MCF 10A (cell line): ENCODE data around the gene METTL16. TPM values are rescaled to one million over a fixed set of nuclear protein-coding genes. Genes with fewer than 3 reads are reported as not detected.

ENCODE experiments used
- BruUV-seq: library from RNA; stranded (reverse); fragments of 400-500 nt; replicated peaks from 2 replicates; lab custom pipeline; 2021; lab: Mats Ljungman, UMichigan
- CTCF ChIA-PET: fragments of 300-600 bp; sonication (Branson Sonifier 250); formaldehyde crosslinking; extraction: SDS; loops from one replicate; lab custom pipeline; 2021; ENCODE audit warnings: antibody characterized with exemption, inconsistent platforms; lab: Yijun Ruan, JAX
- POLR2A ChIA-PET: fragments of 300-600, 350-650 bp; sonication (Branson Sonifier 250); formaldehyde crosslinking; extraction: SDS; loops from one replicate; lab custom pipeline; 2020; ENCODE audit warnings: antibody characterized with exemption, inconsistent platforms; lab: Yijun Ruan, JAX
- DNase-seq: peaks from one replicate; pipeline ENCODE4 v3.0.0-alpha.2; 2018; ENCODE audit not compliant: unreplicated experiment
- H3K27ac Mint-ChIP-seq: one replicate; pipeline ENCODE4 v1.8.0; 2022; ENCODE audit warnings: mild to moderate bottlenecking, low read depth, mixed read lengths; ENCODE audit not compliant: unreplicated experiment
- H3K27me3 Mint-ChIP-seq: one replicate; pipeline ENCODE4 v1.8.0; 2022; ENCODE audit warnings: mixed read lengths; ENCODE audit not compliant: insufficient read depth, unreplicated experiment
- H3K36me3 Mint-ChIP-seq: one replicate; pipeline ENCODE4 v1.8.0; 2022; ENCODE audit warnings: mild to moderate bottlenecking, moderate library complexity, mixed read lengths; ENCODE audit not compliant: insufficient read depth, unreplicated experiment
- H3K4me1 Mint-ChIP-seq: one replicate; pipeline ENCODE4 v1.8.0; 2022; ENCODE audit warnings: mixed read lengths; ENCODE audit not compliant: insufficient read depth, unreplicated experiment
- H3K4me3 Mint-ChIP-seq: one replicate; pipeline ENCODE4 v1.8.0; 2022; ENCODE audit warnings: mild to moderate bottlenecking, moderate library complexity, mixed read lengths; ENCODE audit not compliant: unreplicated experiment
- H3K9me3 Mint-ChIP-seq: one replicate; pipeline ENCODE4 v1.8.0; 2022; ENCODE audit warnings: mixed read lengths; ENCODE audit not compliant: unreplicated experiment
- CTCF ChIP-seq: fragments of 200-600 bp; IDR thresholded peaks from one replicate; pipeline ENCODE4 v1.8.0; 2022; ENCODE audit warnings: antibody characterized with exemption, mild to moderate bottlenecking; ENCODE audit not compliant: unreplicated experiment
- intact Hi-C: fragments of 100-400 bp; cut with micrococcal nuclease; formaldehyde crosslinking; loops from 2 replicates; pipeline ENCODE4 v1.14.1; 2022
- total RNA-seq: library from RNA; stranded (reverse); gene quantifications from 2 replicates; pipeline ENCODE4 v1.2.3, GENCODE V29; 2022

The METTL16 gene
- total RNA-seq, 1 experiment from 2014 or later, result 41.4 TPM

DNA sequence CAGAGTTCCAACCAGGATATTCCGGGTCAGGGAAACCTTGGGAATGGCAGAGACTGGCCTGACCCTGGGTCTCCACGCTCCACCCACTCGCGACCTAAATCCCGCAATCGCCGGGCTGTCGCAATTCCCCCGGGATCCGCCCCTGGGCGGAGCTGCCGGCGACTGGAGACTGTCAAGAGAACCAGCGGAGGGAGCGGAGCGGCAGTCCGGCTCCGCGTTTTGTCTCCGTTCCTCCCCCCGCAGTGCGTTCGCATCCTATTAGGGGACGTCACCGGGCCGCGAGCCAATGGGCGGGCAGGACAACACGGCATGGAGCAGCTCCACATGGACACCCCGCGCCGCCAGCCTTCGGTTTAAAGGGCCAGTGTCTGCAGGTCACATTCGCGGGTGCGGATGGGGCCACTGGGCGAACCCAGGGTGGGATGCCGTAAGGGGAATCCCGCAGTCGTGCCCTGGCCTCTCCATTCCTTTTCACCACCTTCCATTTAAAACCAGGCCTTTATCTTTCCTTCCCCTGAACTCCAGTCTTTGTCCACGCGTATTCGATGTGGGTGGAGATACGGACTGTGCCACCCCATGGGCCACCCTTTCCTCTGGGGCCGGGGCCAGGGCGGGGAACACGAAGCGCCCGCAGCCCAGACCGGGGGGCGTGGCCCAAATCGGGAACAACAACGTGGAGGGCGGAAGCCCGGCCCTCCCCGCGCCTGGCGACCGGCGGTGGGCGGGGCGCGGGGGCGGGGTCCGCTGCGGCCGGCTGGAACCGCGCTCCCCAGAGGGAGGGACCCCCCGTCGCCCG is 110.1 kb downstream of the METTL16 start:
- peak overlapping the region; percentile 99 for H3K27ac Mint-ChIP-seq
- H3K4me1 Mint-ChIP-seq, result peaks cover 49% of the 10 kb centered on the region
- ChIA-PET CTCF (interaction anchor here (0.6 to 4.6 kb wide), 4 partner anchors 14 to 174 kb away, joined by 3 to 27 read pairs (median 12); no protein-coding TSS in a partner anchor), POLR2A (interaction anchor here (0.6 to 2.4 kb wide), 22 partner anchors 9 to 1756 kb away, joined by 3 to 19 read pairs (median 4); partner anchors contain the start of genes METTL16, PAFAH1B1 and TSR1)
- H3K27me3 Mint-ChIP-seq, result no peaks in the 10 kb centered on the region
- no TSS peak for BruUV-seq
- DNase-seq, result peak; percentile 99
- no peak for TF ChIP-seq CTCF
- no peaks in the 10 kb centered on the region for H3K9me3 Mint-ChIP-seq
- peak overlapping the region; percentile 87 for H3K4me3 Mint-ChIP-seq
- H3K36me3 Mint-ChIP-seq, result peaks cover 6% of the 10 kb centered on the region
- intact Hi-C loops, result loop anchor here (1.0 to 2.0 kb wide), 2 partner anchors 8 to 15 kb away; no protein-coding TSS in a partner anchor

DNA sequence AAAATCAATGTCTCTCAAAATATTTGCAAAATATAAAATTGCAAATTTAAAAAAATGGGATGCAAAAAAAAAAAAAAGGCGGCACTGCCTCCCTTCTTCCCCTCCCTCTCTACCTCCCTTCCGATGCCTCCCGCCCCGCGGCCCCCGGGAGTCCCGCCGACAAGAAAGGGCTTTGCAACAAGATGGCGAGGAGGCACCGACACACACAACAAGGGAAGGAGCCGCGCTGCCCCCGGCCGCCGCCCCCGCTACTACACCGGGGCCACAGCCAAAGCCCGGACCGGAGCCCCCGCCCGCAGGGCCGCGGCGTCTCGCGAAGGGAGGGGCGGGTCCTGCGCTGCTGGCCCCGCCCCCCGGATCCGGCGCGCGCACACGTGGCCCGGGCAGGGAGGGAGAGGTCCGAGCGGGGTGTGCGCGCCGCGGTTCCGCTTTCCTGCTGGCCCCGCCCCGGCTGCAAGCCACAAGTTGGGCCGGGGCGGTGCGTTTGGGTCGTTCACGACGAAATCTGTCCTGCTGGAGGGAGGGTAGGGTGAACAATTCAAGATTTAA is 110.7 kb downstream of the METTL16 start, which contains the start of gene MNT:
Gene MNT (minus strand): TSS at position 184 of the 549 bp plus-strand sequence. CDS start 348 bp downstream, outside the sequence.
- POLR2A ChIA-PET, result interaction anchor here (0.7 to 2.7 kb wide), 22 partner anchors 8 to 1757 kb away, joined by 3 to 26 read pairs (median 4); partner anchors contain the start of genes PAFAH1B1 and TSR1

GRCh38 chr17:2400474-2400866 is 111.2 kb downstream of the METTL16 start:
- H3K4me3 Mint-ChIP-seq, result peak overlapping the region; percentile 87
- ChIA-PET CTCF (interaction anchor here (0.6 kb wide), 2 partner anchors 37 to 47 kb away, joined by 3 read pairs; no protein-coding TSS in a partner anchor), POLR2A (interaction anchor here (1.1 to 3.6 kb wide), 7 partner anchors 12 to 689 kb away, joined by 3 to 27 read pairs (median 10); partner anchors contain the start of genes METTL16, SGSM2 and TSR1)
- TSS peak; percentile 70 for BruUV-seq
- TF ChIP-seq CTCF, result no peak
- peak overlapping the region; percentile 99 for H3K27ac Mint-ChIP-seq
- DNase-seq, result peak; percentile 61
- H3K36me3 Mint-ChIP-seq, result peaks cover 6% of the 10 kb centered on the region
- H3K9me3 Mint-ChIP-seq, result no peaks in the 10 kb centered on the region
- H3K27me3 Mint-ChIP-seq, result no peaks in the 10 kb centered on the region
- intact Hi-C loops, result loop anchor here (2.0 kb wide), 1 partner anchor 16 kb away; no protein-coding TSS in a partner anchor
- H3K4me1 Mint-ChIP-seq, result peaks cover 37% of the 10 kb centered on the region

More for the DNA sequence above, 110.7 kb downstream of the METTL16 start, which contains the start of gene MNT:
- peak within 1 kb of the TSS; percentile 99 for H3K27ac Mint-ChIP-seq
- no peaks in the 10 kb centered on the region for H3K9me3 Mint-ChIP-seq
- BruUV-seq, result no TSS peak
- peaks cover 42% of the 10 kb centered on the region for H3K4me1 Mint-ChIP-seq
- DNase-seq, result peak; percentile 93
- TF ChIP-seq CTCF, result no peak
- peaks cover 6% of the 10 kb centered on the region for H3K36me3 Mint-ChIP-seq
- H3K27me3 Mint-ChIP-seq, result no peaks in the 10 kb centered on the region
- H3K4me3 Mint-ChIP-seq, result peak within 1 kb of the TSS; percentile 87
- intact Hi-C loops, result loop anchor here (1.0 to 2.0 kb wide), 2 partner anchors 8 to 16 kb away; no protein-coding TSS in a partner anchor
- CTCF ChIA-PET, result interaction anchor here (0.6 to 4.6 kb wide), 3 partner anchors 19 to 48 kb away, joined by 3 to 27 read pairs (median 4); no protein-coding TSS in a partner anchor
